AML-193 (cell line): Measurements from ENCODE around the gene ST7L.

Experiments
- DNase-seq, 2 experiments: peaks; one replicate each; lab custom pipeline; 2025; lab: John Stamatoyannopoulos, UW

Gene ST7L

GRCh38 chr1:112546076-112546475 lies 72.9 kb downstream of the ST7L start:
- no peak for DNase-seq

GRCh38 chr1:112544751-112545150 lies 74.2 kb downstream of the ST7L start:
- DNase-seq, result no peak

GRCh38 chr1:112544011-112544688 lies 74.8 kb downstream of the ST7L start:
- DNase-seq, result peak in 1 of 2 experiments; percentile 1

- DNase-seq, result no peak
These were observed 76.6 kb downstream of the ST7L start for GRCh38 chr1:112542206-112542973.

GRCh38 chr1:112541299-112541698 lies 77.6 kb downstream of the ST7L start:
- DNase-seq, result no peak

GRCh38 chr1:112540226-112540794 lies 78.6 kb downstream of the ST7L start:
- DNase-seq, result no peak

GRCh38 chr1:112538883-112539282 lies 80.1 kb downstream of the ST7L start:
- DNase-seq, result no peak

GRCh38 chr1:112537456-112537855 lies 81.5 kb downstream of the ST7L start:
- DNase-seq, result no peak

- no peak for DNase-seq
These were observed 82.4 kb downstream of the ST7L start for GRCh38 chr1:112536561-112536960.

GRCh38 chr1:112533029-112533428 lies 85.9 kb downstream of the ST7L start:
- DNase-seq, result no peak

- DNase-seq, result no peak
These were observed 86.9 kb downstream of the ST7L start for GRCh38 chr1:112532064-112532463.

GRCh38 chr1:112530832-112531231 lies 88.1 kb downstream of the ST7L start:
- DNase-seq, result no peak

- DNase-seq, result no peak
These were observed 89.6 kb downstream of the ST7L start for GRCh38 chr1:112529301-112529700.

GRCh38 chr1:112528076-112528475 lies 90.9 kb downstream of the ST7L start:
- DNase-seq, result no peak

- no peak for DNase-seq
These were observed 91.5 kb downstream of the ST7L start for GRCh38 chr1:112527266-112528010.

GRCh38 chr1:112524986-112525385 lies 94.0 kb downstream of the ST7L start:
- DNase-seq, result no peak

- DNase-seq, result no peak
These were observed 94.7 kb downstream of the ST7L start for GRCh38 chr1:112524251-112524650.

- no peak for DNase-seq
These were observed 96.3 kb downstream of the ST7L start for GRCh38 chr1:112522621-112523020.

GRCh38 chr1:112520166-112520565 lies 98.8 kb downstream of the ST7L start:
- no peak for DNase-seq

- DNase-seq, result no peak
These were observed 100.8 kb downstream of the ST7L start for GRCh38 chr1:112518186-112518585.

- DNase-seq, result no peak
These were observed 101.3 kb downstream of the ST7L start for GRCh38 chr1:112517646-112518045.

GRCh38 chr1:112517231-112517630 lies 101.7 kb downstream of the ST7L start:
- no peak for DNase-seq

- DNase-seq, result no peak
These were observed 102.8 kb downstream of the ST7L start for GRCh38 chr1:112516141-112516540.
